ENCODE measurements around the gene HAND2. TPM values are rescaled to one million over a fixed set of nuclear protein-coding genes. Genes with fewer than 3 reads are reported as not detected.

The HAND2 gene
- total and polyA plus RNA-seq, 2 experiments from 2014 or later, result 0.15 TPM; not detected in 1

DNA sequence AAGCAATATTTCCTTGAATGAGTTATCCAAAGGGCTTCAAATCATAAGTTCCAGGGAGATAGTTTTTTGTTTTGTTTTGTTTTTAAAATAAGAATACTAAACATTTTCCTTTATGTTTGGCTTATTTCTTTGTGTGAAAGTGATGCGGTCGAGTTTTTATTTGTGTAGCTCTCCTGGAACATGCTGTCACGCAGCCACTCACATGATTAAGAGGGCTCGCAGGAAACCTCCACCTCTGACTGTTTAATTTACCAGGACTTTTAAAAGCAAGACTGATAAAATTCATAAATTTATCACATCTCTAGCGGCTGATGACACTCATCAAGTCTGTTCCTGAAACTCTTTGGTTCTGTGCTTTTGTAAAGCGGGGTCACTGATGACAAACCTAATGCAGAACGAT lies 48.9 kb upstream of the HAND2 start:
- H3K27me3 Mint-ChIP-seq (ENCODE audit: insufficient read depth, low read depth, poor library complexity), result peaks cover 1% of the 10 kb centered on the region
- Histone ChIP-seq H3K4me3 (no peak overlapping the region), H3K4me2 (no peak overlapping the region), H3K79me2 (replicated peaks; ENCODE audit: insufficient read depth) (no peaks in the 10 kb centered on the region), H3F3A (replicated peaks; ENCODE audit: low read depth) (no peaks in the 10 kb centered on the region), H3K27me3 (ENCODE audit: insufficient read depth) (no peaks in the 10 kb centered on the region), H3K36me3 (ENCODE audit: insufficient read depth) (no peaks in the 10 kb centered on the region), H3K4me1 (ENCODE audit: insufficient read depth) (no peaks in the 10 kb centered on the region), H2AFZ (no peak overlapping the region), H4K20me1 (replicated peaks; ENCODE audit: insufficient read depth) (no peaks in the 10 kb centered on the region), H3K9me2 (ENCODE audit: insufficient read depth) (no peaks in the 10 kb centered on the region), H3K27ac (ENCODE audit: low read depth) (no peak overlapping the region)
- H3K36me3 Mint-ChIP-seq (ENCODE audit: low read depth), result no peaks in the 10 kb centered on the region
- no peaks in the 10 kb centered on the region for H3K4me1 Mint-ChIP-seq
- DNase-seq (ENCODE audit: low spot score) (no peak), ATAC-seq (no peak)
- no peak overlapping the region for H3K4me3 Mint-ChIP-seq
- TF ChIP-seq ZNF331 (CRISPR knock-in tag; IDR thresholded peaks at IDR 0.05; ENCODE audit: low read depth), result no peak
- TF ChIP-seq NANOG (IDR thresholded peaks at IDR 0.05; ENCODE audit: borderline replicate concordance), result no peak
- H3K9me3 Mint-ChIP-seq, result no peaks in the 10 kb centered on the region
- H3K27ac Mint-ChIP-seq, result no peak overlapping the region

- ATAC-seq (no peak), DNase-seq (ENCODE audit: low spot score) (no peak)
- Histone ChIP-seq H3K4me2 (no peak overlapping the region), H3K4me1 (ENCODE audit: insufficient read depth) (no peaks in the 10 kb centered on the region), H3K27me3 (ENCODE audit: insufficient read depth) (no peaks in the 10 kb centered on the region), H3K79me2 (replicated peaks; ENCODE audit: insufficient read depth) (no peaks in the 10 kb centered on the region), H3K36me3 (ENCODE audit: insufficient read depth) (no peaks in the 10 kb centered on the region), H3K9me2 (ENCODE audit: insufficient read depth) (no peaks in the 10 kb centered on the region), H3F3A (replicated peaks; ENCODE audit: low read depth) (no peaks in the 10 kb centered on the region), H3K27ac (ENCODE audit: low read depth) (no peak overlapping the region), H3K4me3 (no peak overlapping the region), H4K20me1 (replicated peaks; ENCODE audit: insufficient read depth) (no peaks in the 10 kb centered on the region), H2AFZ (no peak overlapping the region; the same call in none of the 2 replicates)
- H3K27me3 Mint-ChIP-seq (ENCODE audit: insufficient read depth, low read depth, poor library complexity), result peaks cover 1% of the 10 kb centered on the region
- H3K4me1 Mint-ChIP-seq, result 0 out of 3 replicates have a peak, but pooled peaks cover 2% of the 10 kb centered on the region
- H3K9me3 Mint-ChIP-seq, result no peaks in the 10 kb centered on the region
- no peaks in the 10 kb centered on the region for H3K36me3 Mint-ChIP-seq (ENCODE audit: low read depth)
- H3K27ac Mint-ChIP-seq, result no peak overlapping the region
- no peak overlapping the region for H3K4me3 Mint-ChIP-seq
- TF ChIP-seq, protein P1, sequence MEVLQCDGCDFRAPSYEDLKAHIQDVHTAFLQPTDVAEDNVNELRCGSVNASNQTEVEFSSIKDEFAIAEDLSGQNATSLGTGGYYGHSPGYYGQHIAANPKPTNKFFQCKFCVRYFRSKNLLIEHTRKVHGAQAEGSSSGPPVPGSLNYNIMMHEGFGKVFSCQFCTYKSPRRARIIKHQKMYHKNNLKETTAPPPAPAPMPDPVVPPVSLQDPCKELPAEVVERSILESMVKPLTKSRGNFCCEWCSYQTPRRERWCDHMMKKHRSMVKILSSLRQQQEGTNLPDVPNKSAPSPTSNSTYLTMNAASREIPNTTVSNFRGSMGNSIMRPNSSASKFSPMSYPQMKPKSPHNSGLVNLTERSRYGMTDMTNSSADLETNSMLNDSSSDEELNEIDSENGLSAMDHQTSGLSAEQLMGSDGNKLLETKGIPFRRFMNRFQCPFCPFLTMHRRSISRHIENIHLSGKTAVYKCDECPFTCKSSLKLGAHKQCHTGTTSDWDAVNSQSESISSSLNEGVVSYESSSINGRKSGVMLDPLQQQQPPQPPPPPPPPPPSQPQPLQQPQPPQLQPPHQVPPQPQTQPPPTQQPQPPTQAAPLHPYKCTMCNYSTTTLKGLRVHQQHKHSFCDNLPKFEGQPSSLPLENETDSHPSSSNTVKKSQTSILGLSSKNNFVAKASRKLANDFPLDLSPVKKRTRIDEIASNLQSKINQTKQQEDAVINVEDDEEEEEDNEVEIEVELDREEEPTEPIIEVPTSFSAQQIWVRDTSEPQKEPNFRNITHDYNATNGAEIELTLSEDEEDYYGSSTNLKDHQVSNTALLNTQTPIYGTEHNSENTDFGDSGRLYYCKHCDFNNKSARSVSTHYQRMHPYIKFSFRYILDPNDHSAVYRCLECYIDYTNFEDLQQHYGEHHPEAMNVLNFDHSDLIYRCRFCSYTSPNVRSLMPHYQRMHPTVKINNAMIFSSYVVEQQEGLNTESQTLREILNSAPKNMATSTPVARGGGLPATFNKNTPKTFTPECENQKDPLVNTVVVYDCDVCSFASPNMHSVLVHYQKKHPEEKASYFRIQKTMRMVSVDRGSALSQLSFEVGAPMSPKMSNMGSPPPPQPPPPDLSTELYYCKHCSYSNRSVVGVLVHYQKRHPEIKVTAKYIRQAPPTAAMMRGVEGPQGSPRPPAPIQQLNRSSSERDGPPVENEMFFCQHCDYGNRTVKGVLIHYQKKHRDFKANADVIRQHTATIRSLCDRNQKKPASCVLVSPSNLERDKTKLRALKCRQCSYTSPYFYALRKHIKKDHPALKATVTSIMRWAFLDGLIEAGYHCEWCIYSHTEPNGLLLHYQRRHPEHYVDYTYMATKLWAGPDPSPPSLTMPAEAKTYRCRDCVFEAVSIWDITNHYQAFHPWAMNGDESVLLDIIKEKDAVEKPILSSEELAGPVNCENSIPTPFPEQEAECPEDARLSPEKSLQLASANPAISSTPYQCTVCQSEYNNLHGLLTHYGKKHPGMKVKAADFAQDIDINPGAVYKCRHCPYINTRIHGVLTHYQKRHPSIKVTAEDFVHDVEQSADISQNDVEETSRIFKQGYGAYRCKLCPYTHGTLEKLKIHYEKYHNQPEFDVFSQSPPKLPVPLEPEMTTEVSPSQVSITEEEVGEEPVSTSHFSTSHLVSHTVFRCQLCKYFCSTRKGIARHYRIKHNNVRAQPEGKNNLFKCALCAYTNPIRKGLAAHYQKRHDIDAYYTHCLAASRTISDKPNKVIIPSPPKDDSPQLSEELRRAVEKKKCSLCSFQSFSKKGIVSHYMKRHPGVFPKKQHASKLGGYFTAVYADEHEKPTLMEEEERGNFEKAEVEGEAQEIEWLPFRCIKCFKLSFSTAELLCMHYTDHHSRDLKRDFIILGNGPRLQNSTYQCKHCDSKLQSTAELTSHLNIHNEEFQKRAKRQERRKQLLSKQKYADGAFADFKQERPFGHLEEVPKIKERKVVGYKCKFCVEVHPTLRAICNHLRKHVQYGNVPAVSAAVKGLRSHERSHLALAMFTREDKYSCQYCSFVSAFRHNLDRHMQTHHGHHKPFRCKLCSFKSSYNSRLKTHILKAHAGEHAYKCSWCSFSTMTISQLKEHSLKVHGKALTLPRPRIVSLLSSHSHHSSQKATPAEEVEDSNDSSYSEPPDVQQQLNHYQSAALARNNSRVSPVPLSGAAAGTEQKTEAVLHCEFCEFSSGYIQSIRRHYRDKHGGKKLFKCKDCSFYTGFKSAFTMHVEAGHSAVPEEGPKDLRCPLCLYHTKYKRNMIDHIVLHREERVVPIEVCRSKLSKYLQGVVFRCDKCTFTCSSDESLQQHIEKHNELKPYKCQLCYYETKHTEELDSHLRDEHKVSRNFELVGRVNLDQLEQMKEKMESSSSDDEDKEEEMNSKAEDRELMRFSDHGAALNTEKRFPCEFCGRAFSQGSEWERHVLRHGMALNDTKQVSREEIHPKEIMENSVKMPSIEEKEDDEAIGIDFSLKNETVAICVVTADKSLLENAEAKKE (CRISPR knock-in tag; IDR thresholded peaks at IDR 0.05), result no peak
- TF ChIP-seq STAT1 (IDR thresholded peaks at IDR 0.05; ENCODE audit: unreplicated experiment), result no peak
- no peak for TF ChIP-seq NANOG (IDR thresholded peaks at IDR 0.05; ENCODE audit: borderline replicate concordance)
- no peak for TF ChIP-seq JUNB (IDR thresholded peaks at IDR 0.05; ENCODE audit: unreplicated experiment)
- TF ChIP-seq, protein P2, sequence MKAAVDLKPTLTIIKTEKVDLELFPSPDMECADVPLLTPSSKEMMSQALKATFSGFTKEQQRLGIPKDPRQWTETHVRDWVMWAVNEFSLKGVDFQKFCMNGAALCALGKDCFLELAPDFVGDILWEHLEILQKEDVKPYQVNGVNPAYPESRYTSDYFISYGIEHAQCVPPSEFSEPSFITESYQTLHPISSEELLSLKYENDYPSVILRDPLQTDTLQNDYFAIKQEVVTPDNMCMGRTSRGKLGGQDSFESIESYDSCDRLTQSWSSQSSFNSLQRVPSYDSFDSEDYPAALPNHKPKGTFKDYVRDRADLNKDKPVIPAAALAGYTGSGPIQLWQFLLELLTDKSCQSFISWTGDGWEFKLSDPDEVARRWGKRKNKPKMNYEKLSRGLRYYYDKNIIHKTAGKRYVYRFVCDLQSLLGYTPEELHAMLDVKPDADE (IDR thresholded peaks at IDR 0.05), result no peak
- TF ChIP-seq POLR2AphosphoS5 (IDR thresholded peaks at IDR 0.05; ENCODE audit: low read depth), result no peak
- TF ChIP-seq, protein P3, sequence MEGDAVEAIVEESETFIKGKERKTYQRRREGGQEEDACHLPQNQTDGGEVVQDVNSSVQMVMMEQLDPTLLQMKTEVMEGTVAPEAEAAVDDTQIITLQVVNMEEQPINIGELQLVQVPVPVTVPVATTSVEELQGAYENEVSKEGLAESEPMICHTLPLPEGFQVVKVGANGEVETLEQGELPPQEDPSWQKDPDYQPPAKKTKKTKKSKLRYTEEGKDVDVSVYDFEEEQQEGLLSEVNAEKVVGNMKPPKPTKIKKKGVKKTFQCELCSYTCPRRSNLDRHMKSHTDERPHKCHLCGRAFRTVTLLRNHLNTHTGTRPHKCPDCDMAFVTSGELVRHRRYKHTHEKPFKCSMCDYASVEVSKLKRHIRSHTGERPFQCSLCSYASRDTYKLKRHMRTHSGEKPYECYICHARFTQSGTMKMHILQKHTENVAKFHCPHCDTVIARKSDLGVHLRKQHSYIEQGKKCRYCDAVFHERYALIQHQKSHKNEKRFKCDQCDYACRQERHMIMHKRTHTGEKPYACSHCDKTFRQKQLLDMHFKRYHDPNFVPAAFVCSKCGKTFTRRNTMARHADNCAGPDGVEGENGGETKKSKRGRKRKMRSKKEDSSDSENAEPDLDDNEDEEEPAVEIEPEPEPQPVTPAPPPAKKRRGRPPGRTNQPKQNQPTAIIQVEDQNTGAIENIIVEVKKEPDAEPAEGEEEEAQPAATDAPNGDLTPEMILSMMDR (conservative IDR thresholded peaks at IDR 0.05; ENCODE audit: low read depth in 2 of 2), result no peak
- no peak for TF ChIP-seq CREB1 (CRISPR knock-in tag; IDR thresholded peaks at IDR 0.05; ENCODE audit: low read depth)
- no peak for TF ChIP-seq EZH2 (IDR thresholded peaks at IDR 0.05; ENCODE audit: low read depth, unreplicated experiment)
Measured at GRCh38 chr4:173577963-173578362, 47.9 kb upstream of the HAND2 start.

Data from GM23338 (cell line).